HepG2 (cell line): ENCODE measurements around the gene DNAJB6. TPM values are rescaled to one million over a fixed set of nuclear protein-coding genes. Genes with fewer than 3 reads are reported as not detected.
A peak's percentile ranks its signal among the peaks of the same experiment; 100 is the strongest.

Experiments
- EEA1 ChIP-seq: sonication (generic); formaldehyde crosslinking; IDR thresholded peaks from 2 replicates; pipeline ENCODE4 v1.5.1; 2020; ENCODE audit warnings: mild to moderate bottlenecking, missing genetic modification reagents, borderline replicate concordance
- ETV5 ChIP-seq: IDR thresholded peaks from 2 replicates; pipeline ENCODE4 v1.6.1; 2018; ENCODE audit warnings: missing biosample characterization, missing genetic modification reagents, inconsistent platforms, borderline replicate concordance
- FOSL2 ChIP-seq: sonication (generic); formaldehyde crosslinking; IDR thresholded peaks from 2 replicates; pipeline ENCODE4 v1.4.0; 2020; ENCODE audit warnings: missing genetic modification reagents
- NAIF1 ChIP-seq: sonication (generic); formaldehyde crosslinking; IDR thresholded peaks from 2 replicates; pipeline ENCODE4 v1.5.0; 2020; ENCODE audit warnings: mild to moderate bottlenecking, missing genetic modification reagents, borderline replicate concordance
- POGK ChIP-seq: sonication (generic); formaldehyde crosslinking; conservative IDR thresholded peaks from 2 replicates; pipeline ENCODE4 v1.8.0; 2022; ENCODE audit warnings: mild to moderate bottlenecking, moderate library complexity, missing genetic modification reagents
- REXO4 ChIP-seq: sonication (generic); formaldehyde crosslinking; IDR thresholded peaks from 2 replicates; pipeline ENCODE4 v1.8.0; 2022; ENCODE audit warnings: missing genetic modification reagents, mild to moderate bottlenecking, borderline replicate concordance
- RFX5 ChIP-seq: IDR thresholded peaks from 2 replicates; pipeline ENCODE4 v1.6.1; 2011; ENCODE audit warnings: low read depth, low read length, improper control_type of control experiment
- SALL1 ChIP-seq: sonication (generic); formaldehyde crosslinking; IDR thresholded peaks from 2 replicates; pipeline ENCODE4 v1.8.0; 2022; ENCODE audit warnings: mild to moderate bottlenecking, missing genetic modification reagents
- SCMH1 ChIP-seq: sonication (generic); formaldehyde crosslinking; IDR thresholded peaks from 2 replicates; pipeline ENCODE4 v1.9.0; 2021; ENCODE audit warnings: missing genetic modification reagents, mild to moderate bottlenecking, borderline replicate concordance
- SIN3B ChIP-seq: fragments of 150-350 bp; IDR thresholded peaks from 2 replicates; pipeline ENCODE4 v1.6.1; 2014; ENCODE audit warnings: low read length
- ZNF382 ChIP-seq: sonication (generic); formaldehyde crosslinking; IDR thresholded peaks from 2 replicates; pipeline ENCODE4 v1.5.0; 2020; ENCODE audit warnings: missing genetic modification reagents, mild to moderate bottlenecking, borderline replicate concordance
- ZNF567 ChIP-seq: sonication (generic); formaldehyde crosslinking; IDR thresholded peaks from 2 replicates; pipeline ENCODE4 v1.8.1; 2023; ENCODE audit warnings: mild to moderate bottlenecking, missing genetic modification reagents, borderline replicate concordance
- ZNF776 ChIP-seq: sonication (generic); formaldehyde crosslinking; IDR thresholded peaks from 2 replicates; pipeline ENCODE4 v1.4.0; 2020; ENCODE audit warnings: mild to moderate bottlenecking, missing genetic modification reagents
- ZNF83 ChIP-seq: sonication (generic); formaldehyde crosslinking; IDR thresholded peaks from 2 replicates; pipeline ENCODE4 v1.4.0; 2020; ENCODE audit warnings: missing genetic modification reagents, mild to moderate bottlenecking, borderline replicate concordance
- polyA plus RNA-seq, 8 experiments: library from polyadenylated mRNA; depleted of rRNA in 3 of 8; stranded (reverse) in 7 of 8; unstranded in 1 of 8; fragments of >200 nt; fragmentation: Illumina TruSeq in 4 of 8; extraction: Trizol in 4 of 8; gene quantifications; 2 replicates each; pipeline versions ENCODE4 v1.2.1 to v1.2.3, GENCODE V29; 2011 to 2016; ENCODE audit warnings: low read depth in 4 of 8, missing spikeins in 1 of 8, mixed read lengths in 1 of 8; ENCODE audit not compliant: insufficient read depth in 1 of 8
- total RNA-seq, 5 experiments: library from RNA; depleted of rRNA; stranded (reverse); fragments of >200 nt; fragmentation: Illumina TruSeq; extraction: Trizol; gene quantifications; 2 replicates each; pipeline ENCODE4 v1.2.3, GENCODE V29; 2016; ENCODE audit warnings: low read depth in 1 of 5
- TF ChIP-seq, protein P1 (sequence below): sonication (generic); formaldehyde crosslinking; IDR thresholded peaks from 2 replicates; pipeline ENCODE4 v1.4.0; 2020; ENCODE audit warnings: mild to moderate bottlenecking, missing genetic modification reagents
- TF ChIP-seq, protein P2 (sequence below): sonication (generic); formaldehyde crosslinking; IDR thresholded peaks from 2 replicates; pipeline ENCODE4 v1.4.0; 2020; ENCODE audit warnings: missing genetic modification reagents
- TF ChIP-seq, protein P3 (sequence below): sonication (generic); formaldehyde crosslinking; IDR thresholded peaks from 2 replicates; pipeline ENCODE4 v1.5.0; 2020; ENCODE audit warnings: missing genetic modification reagents

DNAJB6 gene
- total and polyA plus RNA-seq, 2 of the 13 experiments (the other 11 are each of a cell fraction or from before 2014, with no cell fraction given) = 29.9 to 53.9 TPM

GRCh38 chr7:157425137-157425731, 88.4 kb downstream of the DNAJB6 start (continued):
- TF ChIP-seq, protein P1, sequence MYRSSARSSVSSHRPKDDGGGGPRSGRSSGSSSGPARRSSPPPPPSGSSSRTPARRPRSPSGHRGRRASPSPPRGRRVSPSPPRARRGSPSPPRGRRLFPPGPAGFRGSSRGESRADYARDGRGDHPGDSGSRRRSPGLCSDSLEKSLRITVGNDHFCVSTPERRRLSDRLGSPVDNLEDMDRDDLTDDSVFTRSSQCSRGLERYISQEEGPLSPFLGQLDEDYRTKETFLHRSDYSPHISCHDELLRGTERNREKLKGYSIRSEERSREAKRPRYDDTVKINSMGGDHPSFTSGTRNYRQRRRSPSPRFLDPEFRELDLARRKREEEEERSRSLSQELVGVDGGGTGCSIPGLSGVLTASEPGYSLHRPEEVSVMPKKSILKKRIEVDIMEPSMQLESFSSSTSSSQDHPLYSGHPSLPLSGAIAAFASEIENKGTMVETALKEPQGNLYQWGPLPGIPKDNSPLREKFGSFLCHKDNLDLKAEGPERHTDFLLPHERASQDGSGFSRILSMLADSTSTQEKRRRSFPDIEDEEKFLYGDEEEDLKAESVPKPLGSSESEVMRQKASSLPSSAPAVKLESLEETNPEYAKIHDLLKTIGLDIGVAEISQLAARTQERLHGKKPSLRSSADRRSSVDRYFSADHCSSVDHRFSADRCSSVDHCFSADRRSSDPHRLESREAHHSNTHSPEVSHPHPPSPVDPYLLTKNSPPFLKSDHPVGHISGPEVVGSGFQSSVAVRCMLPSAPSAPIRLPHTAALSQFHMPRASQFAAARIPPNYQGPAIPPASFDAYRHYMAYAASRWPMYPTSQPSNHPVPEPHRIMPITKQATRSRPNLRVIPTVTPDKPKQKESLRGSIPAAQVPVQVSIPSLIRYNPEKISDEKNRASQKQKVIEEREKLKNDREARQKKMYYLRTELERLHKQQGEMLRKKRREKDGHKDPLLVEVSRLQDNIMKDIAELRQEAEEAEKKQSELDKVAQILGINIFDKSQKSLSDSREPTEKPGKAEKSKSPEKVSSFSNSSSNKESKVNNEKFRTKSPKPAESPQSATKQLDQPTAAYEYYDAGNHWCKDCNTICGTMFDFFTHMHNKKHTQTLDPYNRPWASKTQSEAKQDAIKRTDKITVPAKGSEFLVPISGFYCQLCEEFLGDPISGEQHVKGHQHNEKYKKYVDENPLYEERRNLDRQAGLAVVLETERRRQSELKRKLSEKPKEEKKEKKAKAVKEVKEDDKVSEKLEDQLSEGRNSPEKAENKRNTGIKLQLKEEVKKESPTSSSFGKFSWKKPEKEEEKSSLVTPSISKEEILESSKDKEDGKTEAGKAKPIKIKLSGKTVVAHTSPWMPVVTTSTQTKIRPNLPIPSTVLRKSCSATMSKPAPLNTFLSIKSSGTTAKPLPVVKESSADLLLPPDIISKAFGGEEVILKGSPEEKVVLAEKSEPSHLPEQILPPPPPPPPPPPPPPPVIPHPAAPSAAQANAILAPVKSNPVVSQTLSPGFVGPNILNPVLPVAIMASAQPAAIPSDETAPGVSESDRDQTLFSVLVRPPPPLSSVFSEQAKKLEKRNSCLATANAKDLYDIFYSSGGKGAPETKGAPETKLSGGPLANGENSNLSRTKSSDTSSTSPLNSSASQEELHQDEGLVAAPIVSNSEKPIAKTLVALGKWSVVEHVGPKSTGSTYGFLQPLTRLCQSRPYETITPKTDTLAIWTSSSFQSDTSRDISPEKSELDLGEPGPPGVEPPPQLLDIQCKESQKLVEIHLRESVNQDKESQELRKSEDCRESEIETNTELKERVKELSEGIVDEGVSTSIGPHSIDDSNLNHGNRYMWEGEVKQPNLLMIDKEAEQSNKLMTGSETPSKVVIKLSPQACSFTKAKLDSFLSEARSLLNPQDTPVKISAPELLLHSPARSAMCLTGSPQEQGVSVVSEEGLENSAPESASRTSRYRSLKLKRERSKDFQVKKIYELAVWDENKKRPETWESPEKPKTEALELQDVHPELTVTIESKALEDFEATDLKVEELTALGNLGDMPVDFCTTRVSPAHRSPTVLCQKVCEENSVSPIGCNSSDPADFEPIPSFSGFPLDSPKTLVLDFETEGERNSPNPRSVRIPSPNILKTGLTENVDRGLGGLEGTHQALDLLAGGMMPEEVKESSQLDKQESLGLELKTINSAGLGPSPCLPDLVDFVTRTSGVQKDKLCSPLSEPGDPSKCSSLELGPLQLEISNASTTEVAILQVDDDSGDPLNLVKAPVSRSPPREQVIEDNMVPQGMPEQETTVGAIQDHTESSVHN (CRISPR knock-in tag) = no peak
- TF ChIP-seq ETV5 (CRISPR knock-in tag) = peak; percentile 47; the same call in 1 of the 2 replicates
- TF ChIP-seq ZNF83 (CRISPR knock-in tag) = no peak
- TF ChIP-seq SCMH1 (CRISPR knock-in tag) = no peak
- no peak for TF ChIP-seq NAIF1 (CRISPR knock-in tag)
- TF ChIP-seq REXO4 = no peak
- TF ChIP-seq, protein P2, sequence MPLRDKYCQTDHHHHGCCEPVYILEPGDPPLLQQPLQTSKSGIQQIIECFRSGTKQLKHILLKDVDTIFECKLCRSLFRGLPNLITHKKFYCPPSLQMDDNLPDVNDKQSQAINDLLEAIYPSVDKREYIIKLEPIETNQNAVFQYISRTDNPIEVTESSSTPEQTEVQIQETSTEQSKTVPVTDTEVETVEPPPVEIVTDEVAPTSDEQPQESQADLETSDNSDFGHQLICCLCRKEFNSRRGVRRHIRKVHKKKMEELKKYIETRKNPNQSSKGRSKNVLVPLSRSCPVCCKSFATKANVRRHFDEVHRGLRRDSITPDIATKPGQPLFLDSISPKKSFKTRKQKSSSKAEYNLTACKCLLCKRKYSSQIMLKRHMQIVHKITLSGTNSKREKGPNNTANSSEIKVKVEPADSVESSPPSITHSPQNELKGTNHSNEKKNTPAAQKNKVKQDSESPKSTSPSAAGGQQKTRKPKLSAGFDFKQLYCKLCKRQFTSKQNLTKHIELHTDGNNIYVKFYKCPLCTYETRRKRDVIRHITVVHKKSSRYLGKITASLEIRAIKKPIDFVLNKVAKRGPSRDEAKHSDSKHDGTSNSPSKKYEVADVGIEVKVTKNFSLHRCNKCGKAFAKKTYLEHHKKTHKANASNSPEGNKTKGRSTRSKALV (CRISPR knock-in tag) = no peak
- no peak for TF ChIP-seq FOSL2 (CRISPR knock-in tag)
- TF ChIP-seq, protein P3, sequence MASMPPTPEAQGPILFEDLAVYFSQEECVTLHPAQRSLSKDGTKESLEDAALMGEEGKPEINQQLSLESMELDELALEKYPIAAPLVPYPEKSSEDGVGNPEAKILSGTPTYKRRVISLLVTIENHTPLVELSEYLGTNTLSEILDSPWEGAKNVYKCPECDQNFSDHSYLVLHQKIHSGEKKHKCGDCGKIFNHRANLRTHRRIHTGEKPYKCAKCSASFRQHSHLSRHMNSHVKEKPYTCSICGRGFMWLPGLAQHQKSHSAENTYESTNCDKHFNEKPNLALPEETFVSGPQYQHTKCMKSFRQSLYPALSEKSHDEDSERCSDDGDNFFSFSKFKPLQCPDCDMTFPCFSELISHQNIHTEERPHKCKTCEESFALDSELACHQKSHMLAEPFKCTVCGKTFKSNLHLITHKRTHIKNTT = no peak
- TF ChIP-seq SIN3B = no peak
- no peak for TF ChIP-seq ZNF382
- 0 out of 2 replicates have a peak, but pooled peaks have one; percentile 38 for TF ChIP-seq EEA1
- peak; percentile 59; the same call in 1 of the 2 replicates for TF ChIP-seq SALL1 (CRISPR knock-in tag)
- TF ChIP-seq ZNF776 (CRISPR knock-in tag) = no peak
- TF ChIP-seq ZNF567 (CRISPR knock-in tag) = no peak
- TF ChIP-seq RFX5 = no peak
- TF ChIP-seq POGK = no peak
